Subcutaneous preadipocyte (primary cell): ENCODE results near the gene EFR3B. TPM values are rescaled to one million over a fixed set of nuclear protein-coding genes. Genes with fewer than 3 reads are reported as not detected.

Experiments used
- small RNA-seq: library from RNA; depleted of rRNA; stranded (forward); fragments of <200 nt; gene quantifications from one replicate; pipeline ENCODE3, GENCODE V24; 2012
- total RNA-seq: library from RNA; depleted of rRNA; stranded (reverse); fragments of >200 nt; gene quantifications from 2 replicates; pipeline ENCODE4 v1.2.3, GENCODE V29; 2012

EFR3B gene
- 0.37 and 0.39 TPM in 2 replicates for total RNA-seq

GRCh38 chr2:25041928-25042320, at the start of gene EFR3B:
TSS of gene EFR3B (plus strand) at chr2:25042076. CDS start at chr2:25042313, 237 bp downstream.

GRCh38 chr2:25168256-25169072, 126.6 kb downstream of the EFR3B start, which contains the start of gene POMC:
TSS of gene POMC (minus strand) at chr2:25168580. CDS start at chr2:25164772, 3,808 bp downstream.

Small RNA genes lying within 50 kb of the gene (small RNA-seq; reads per million reads assigned to genes)
- not detected for gene RF00019
- gene RN7SL856P = not detected

Other genes with a start within 250 kb of the EFR3B start
- 16.6 and 28.3 TPM in 2 replicates for gene PTRHD1, start 248.7 kb upstream of the EFR3B start, total RNA-seq
- gene CENPO, start 248.7 kb upstream of the EFR3B start, total RNA-seq = 19.5 and 30.3 TPM in 2 replicates
- 42.3 and 48.9 TPM in 2 replicates for gene ADCY3, start 121.8 kb upstream of the EFR3B start, total RNA-seq
- 2.3 and 3.3 TPM in 2 replicates for gene DNAJC27, start 70.1 kb upstream of the EFR3B start, total RNA-seq
- gene POMC, start 126.5 kb downstream of the EFR3B start, total RNA-seq = 0.73 and 0.98 TPM in 2 replicates